Effector memory CD8-positive, alpha-beta T cell (primary cell): ENCODE data around the gene APMAP.
"Not testable (repeated sequence)": the region's sequence is repeated elsewhere in the genome, so short reads cannot be mapped to it uniquely, and the experiment has no call there.

Source experiments
- ATAC-seq: fragments of 150-1000 bp; cut with Tn5 transposase; replicated peaks from 2 replicates; pipeline ENCODE4 v1.10.0; 2021; ENCODE audit warnings: mild to moderate bottlenecking, moderate library complexity
- DNase-seq, 3 experiments: peaks; one replicate each; pipeline ENCODE4 v3.0.0; 2021
- H3K27ac Mint-ChIP-seq, 2 donors: one replicate each; pipeline ENCODE4 v1.8.0; 2022; ENCODE audit warnings: mild to moderate bottlenecking in 2 of 2, mixed read lengths in 2 of 2, moderate library complexity in 2 of 2
- H3K27me3 Mint-ChIP-seq, 2 donors: one replicate each; pipeline ENCODE4 v1.8.0; 2022; ENCODE audit warnings: mixed read lengths in 2 of 2
- H3K36me3 Mint-ChIP-seq: one replicate; pipeline ENCODE4 v1.8.0; 2022; ENCODE audit warnings: mild to moderate bottlenecking, moderate library complexity, mixed read lengths; ENCODE audit not compliant: insufficient read depth
- H3K4me1 Mint-ChIP-seq, 2 donors: one replicate each; pipeline ENCODE4 v1.8.0; 2022; ENCODE audit warnings: low read depth in 2 of 2, mixed read lengths in 2 of 2
- H3K4me3 Mint-ChIP-seq, 2 donors: one replicate each; pipeline ENCODE4 v1.8.0; 2022; ENCODE audit warnings: mild to moderate bottlenecking in 2 of 2, mixed read lengths in 2 of 2, moderate library complexity in 2 of 2
- H3K9me3 Mint-ChIP-seq, 2 donors: one replicate each; pipeline ENCODE4 v1.8.0; 2022; ENCODE audit warnings: mixed read lengths in 2 of 2

APMAP gene

GRCh38 chr20:24920706-24921105 is 71.8 kb downstream of the APMAP start:
- H3K4me3 Mint-ChIP-seq, H3K36me3 Mint-ChIP-seq, DNase-seq, ATAC-seq, H3K9me3 Mint-ChIP-seq: not testable (repeated sequence)
- H3K4me1 Mint-ChIP-seq = peaks cover 5 to 11% of the 10 kb centered on the region in 2 donors
- peaks cover 8 to 24% of the 10 kb centered on the region in 2 donors for H3K27me3 Mint-ChIP-seq
- peak overlapping the region in 1 of 2 donors; percentile 78 for H3K27ac Mint-ChIP-seq

GRCh38 chr20:24919665-24920064 is 72.9 kb downstream of the APMAP start:
- Mint-ChIP-seq H3K27ac (peak overlapping the region in 1 of 2 donors; percentile 66), H3K27me3 (peaks cover 8 to 24% of the 10 kb centered on the region in 2 donors), H3K4me1 (peaks cover 5 to 11% of the 10 kb centered on the region in 2 donors)
- ATAC-seq, DNase-seq, H3K9me3 Mint-ChIP-seq, H3K36me3 Mint-ChIP-seq, H3K4me3 Mint-ChIP-seq: not testable (repeated sequence)

- peaks cover 8 to 24% of the 10 kb centered on the region in 2 donors for H3K27me3 Mint-ChIP-seq
- ATAC-seq (no peak), DNase-seq (no peak)
- H3K36me3 Mint-ChIP-seq = no peaks in the 10 kb centered on the region
- H3K27ac Mint-ChIP-seq = peak overlapping the region; percentile 46 to 85
- H3K4me3 Mint-ChIP-seq = peak overlapping the region; percentile 31 to 73
- peaks cover 5 to 11% of the 10 kb centered on the region in 2 donors for H3K4me1 Mint-ChIP-seq
- no peaks in the 10 kb centered on the region for H3K9me3 Mint-ChIP-seq
These were observed 73.7 kb downstream of the APMAP start for GRCh38 chr20:24918579-24919566.

GRCh38 chr20:24917797-24918578 is 74.6 kb downstream of the APMAP start:
- DNase-seq = peak; percentile 45 to 46 (median 46)

GRCh38 chr20:24917056-24917455 is 75.5 kb downstream of the APMAP start:
- Mint-ChIP-seq H3K27me3 (peaks cover 8 to 33% of the 10 kb centered on the region in 2 donors), H3K36me3 (no peaks in the 10 kb centered on the region), H3K9me3 (no peaks in the 10 kb centered on the region), H3K27ac (peak overlapping the region; percentile 8 to 32), H3K4me1 (peaks cover 5 to 11% of the 10 kb centered on the region in 2 donors), H3K4me3 (peak overlapping the region in 1 of 2 donors; percentile 11)
- ATAC-seq (no peak), DNase-seq (no peak)

More at GRCh38 chr20:24917797-24918578, 74.6 kb downstream of the APMAP start:
- H3K36me3 Mint-ChIP-seq = no peaks in the 10 kb centered on the region
- H3K4me3 Mint-ChIP-seq = peak overlapping the region; percentile 31 to 73
- H3K9me3 Mint-ChIP-seq = no peaks in the 10 kb centered on the region
- H3K27ac Mint-ChIP-seq = peak overlapping the region; percentile 46 to 85
- H3K4me1 Mint-ChIP-seq = peaks cover 5 to 11% of the 10 kb centered on the region in 2 donors
- peaks cover 8 to 30% of the 10 kb centered on the region in 2 donors for H3K27me3 Mint-ChIP-seq
- peak; percentile 88 for ATAC-seq

GRCh38 chr20:24916412-24916811 is 76.1 kb downstream of the APMAP start:
- DNase-seq (no peak), ATAC-seq (no peak)
- Mint-ChIP-seq H3K9me3 (no peaks in the 10 kb centered on the region), H3K36me3 (no peaks in the 10 kb centered on the region), H3K4me1 (peaks cover 5 to 11% of the 10 kb centered on the region in 2 donors), H3K4me3 (no peak overlapping the region), H3K27me3 (peaks cover 8 to 29% of the 10 kb centered on the region in 2 donors), H3K27ac (no peak overlapping the region)

- ATAC-seq (no peak), DNase-seq (no peak)
- no peak overlapping the region for H3K27ac Mint-ChIP-seq
- no peak overlapping the region for H3K4me3 Mint-ChIP-seq
- H3K36me3 Mint-ChIP-seq = no peaks in the 10 kb centered on the region
- H3K4me1 Mint-ChIP-seq = peaks cover 5 to 11% of the 10 kb centered on the region in 2 donors
- H3K9me3 Mint-ChIP-seq = no peaks in the 10 kb centered on the region
- peaks cover 8 to 24% of the 10 kb centered on the region in 2 donors for H3K27me3 Mint-ChIP-seq
These were observed 76.7 kb downstream of the APMAP start for GRCh38 chr20:24915892-24916291.

- H3K4me1 Mint-ChIP-seq = peaks cover 5 to 11% of the 10 kb centered on the region in 2 donors
- no peak overlapping the region for H3K27ac Mint-ChIP-seq
- no peaks in the 10 kb centered on the region for H3K36me3 Mint-ChIP-seq
- no peak for ATAC-seq
- H3K9me3 Mint-ChIP-seq = no peaks in the 10 kb centered on the region
- H3K27me3 Mint-ChIP-seq = peaks cover 8 to 22% of the 10 kb centered on the region in 2 donors
- no peak overlapping the region for H3K4me3 Mint-ChIP-seq
- no peak for DNase-seq
These were observed 77.1 kb downstream of the APMAP start for GRCh38 chr20:24915440-24915839.

GRCh38 chr20:24914388-24915241 is 77.9 kb downstream of the APMAP start:
- DNase-seq (no peak), ATAC-seq (no peak)
- peaks cover 5 to 9% of the 10 kb centered on the region in 2 donors for H3K4me1 Mint-ChIP-seq
- H3K27me3 Mint-ChIP-seq = peaks cover 1 to 13% of the 10 kb centered on the region in 2 donors
- H3K9me3 Mint-ChIP-seq = no peaks in the 10 kb centered on the region
- H3K27ac Mint-ChIP-seq = no peak overlapping the region
- no peaks in the 10 kb centered on the region for H3K36me3 Mint-ChIP-seq
- no peak overlapping the region for H3K4me3 Mint-ChIP-seq

GRCh38 chr20:24913076-24913628 is 79.4 kb downstream of the APMAP start:
- peak overlapping the region in 1 of 2 donors; percentile 8 for H3K27ac Mint-ChIP-seq
- no peak for DNase-seq
- peaks cover 0 to 2% of the 10 kb centered on the region in 2 donors for H3K9me3 Mint-ChIP-seq
- peaks cover under 1 to 3% of the 10 kb centered on the region in 2 donors for H3K4me1 Mint-ChIP-seq
- no peak for ATAC-seq
- no peak overlapping the region for H3K4me3 Mint-ChIP-seq
- H3K36me3 Mint-ChIP-seq = no peaks in the 10 kb centered on the region
- H3K27me3 Mint-ChIP-seq = peaks cover 0 to 9% of the 10 kb centered on the region in 2 donors
